Fibroblast of the aortic adventitia (primary cell): ENCODE results near the gene MYO5B. TPM values are rescaled to one million over a fixed set of nuclear protein-coding genes. Genes with fewer than 3 reads are reported as not detected.
"Not testable (repeated sequence)": the region's sequence is repeated elsewhere in the genome, so short reads cannot be mapped to it uniquely, and the experiment has no call there.

ENCODE experiments used
- DNase-seq: peaks from one replicate; pipeline ENCODE4 v3.0.0-alpha.2; 2010; ENCODE audit warnings: low read depth
- H3K4me3 ChIP-seq: 2 replicates; pipeline ENCODE4 v1.5.1; 2011; ENCODE audit warnings: low read depth, mild to moderate bottlenecking, control low read depth, low read length, moderate library complexity
- CTCF ChIP-seq: IDR thresholded peaks from 2 replicates; pipeline ENCODE4 v1.5.1; 2011; ENCODE audit warnings: mild to moderate bottlenecking, low read length, control low read depth, inconsistent platforms; ENCODE audit not compliant: insufficient read depth
- total RNA-seq: library from RNA; depleted of rRNA; stranded (reverse); fragments of >200 nt; gene quantifications from 2 replicates; pipeline ENCODE4 v1.2.3, GENCODE V29; 2012; ENCODE audit warnings: low replicate concordance

MYO5B gene
- total RNA-seq, 1 donor: 0.09 TPM

- DNase-seq: no peak
- H3K4me3 ChIP-seq: no peak overlapping the region
- TF ChIP-seq CTCF: no peak
Observed at GRCh38 chr18:50099725-50100407, 95.1 kb downstream of the MYO5B start.

GRCh38 chr18:50097702-50098101, 97.2 kb downstream of the MYO5B start:
- DNase-seq: no peak
- no peak overlapping the region for H3K4me3 ChIP-seq
- TF ChIP-seq CTCF: no peak

- H3K4me3 ChIP-seq: no peak overlapping the region
- no peak for TF ChIP-seq CTCF
- DNase-seq: no peak
Observed at GRCh38 chr18:50096766-50097435, 98.0 kb downstream of the MYO5B start.

- DNase-seq, H3K4me3 ChIP-seq: not testable (repeated sequence)
Observed at GRCh38 chr18:50094786-50095185, 100.2 kb downstream of the MYO5B start.

GRCh38 chr18:50094221-50094773, 100.7 kb downstream of the MYO5B start:
- no peak for DNase-seq
- no peak overlapping the region for H3K4me3 ChIP-seq
- TF ChIP-seq CTCF: no peak

GRCh38 chr18:50093366-50094064, 101.4 kb downstream of the MYO5B start:
- H3K4me3 ChIP-seq: no peak overlapping the region
- DNase-seq: no peak
- TF ChIP-seq CTCF: no peak

- no peak for TF ChIP-seq CTCF
- DNase-seq: no peak
- no peak overlapping the region for H3K4me3 ChIP-seq
Observed at GRCh38 chr18:50092245-50092805, 102.6 kb downstream of the MYO5B start.
